GM12872 (cell line): ENCODE measurements around the gene NR6A1.

ENCODE experiments used
- CTCF ChIP-seq: IDR thresholded peaks from 3 replicates; pipeline ENCODE4 v1.5.1; 2011; ENCODE audit warnings: low read depth, mild to moderate bottlenecking, low read length, moderate library complexity; ENCODE audit not compliant: insufficient read depth

Gene NR6A1

GRCh38 chr9:124664143-124664542 is 107.0 kb downstream of the NR6A1 start:
- no peak for TF ChIP-seq CTCF

- TF ChIP-seq CTCF, result no peak
Observed at GRCh38 chr9:124663046-124663961, 107.8 kb downstream of the NR6A1 start.

- TF ChIP-seq CTCF, result no peak
Observed at GRCh38 chr9:124662561-124662960, 108.5 kb downstream of the NR6A1 start.

- TF ChIP-seq CTCF, result no peak
Observed at GRCh38 chr9:124661271-124661670, 109.8 kb downstream of the NR6A1 start.

- TF ChIP-seq CTCF, result no peak
Observed at GRCh38 chr9:124660341-124660801, 110.7 kb downstream of the NR6A1 start.

- no peak for TF ChIP-seq CTCF
Observed at GRCh38 chr9:124659099-124659659, 111.9 kb downstream of the NR6A1 start.

- TF ChIP-seq CTCF, result no peak
Observed at GRCh38 chr9:124658165-124659017, 112.7 kb downstream of the NR6A1 start.
